Fibroblast of skin of scalp (primary cell): ENCODE results near the gene CBX7. TPM values are rescaled to one million over a fixed set of nuclear protein-coding genes. Genes with fewer than 3 reads are reported as not detected.

Experiments
- DNase-seq: peaks from one replicate; pipeline ENCODE4 v3.0.0-alpha.2; 2013
- polyA plus RNA-seq, 2 experiments: library from polyadenylated mRNA; unstranded; fragments of 120-200 nt; gene quantifications; one replicate each; pipeline ENCODE4 v1.2.1, GENCODE V29; 2013; ENCODE audit not compliant: insufficient read length in 2 of 2

CBX7 gene
- polyA plus RNA-seq (2013, experiment 1 of 2; ENCODE audit: insufficient read length), result 1.4 TPM
- polyA plus RNA-seq (2013, experiment 2 of 2; ENCODE audit: insufficient read length), result 1.9 TPM

DNA sequence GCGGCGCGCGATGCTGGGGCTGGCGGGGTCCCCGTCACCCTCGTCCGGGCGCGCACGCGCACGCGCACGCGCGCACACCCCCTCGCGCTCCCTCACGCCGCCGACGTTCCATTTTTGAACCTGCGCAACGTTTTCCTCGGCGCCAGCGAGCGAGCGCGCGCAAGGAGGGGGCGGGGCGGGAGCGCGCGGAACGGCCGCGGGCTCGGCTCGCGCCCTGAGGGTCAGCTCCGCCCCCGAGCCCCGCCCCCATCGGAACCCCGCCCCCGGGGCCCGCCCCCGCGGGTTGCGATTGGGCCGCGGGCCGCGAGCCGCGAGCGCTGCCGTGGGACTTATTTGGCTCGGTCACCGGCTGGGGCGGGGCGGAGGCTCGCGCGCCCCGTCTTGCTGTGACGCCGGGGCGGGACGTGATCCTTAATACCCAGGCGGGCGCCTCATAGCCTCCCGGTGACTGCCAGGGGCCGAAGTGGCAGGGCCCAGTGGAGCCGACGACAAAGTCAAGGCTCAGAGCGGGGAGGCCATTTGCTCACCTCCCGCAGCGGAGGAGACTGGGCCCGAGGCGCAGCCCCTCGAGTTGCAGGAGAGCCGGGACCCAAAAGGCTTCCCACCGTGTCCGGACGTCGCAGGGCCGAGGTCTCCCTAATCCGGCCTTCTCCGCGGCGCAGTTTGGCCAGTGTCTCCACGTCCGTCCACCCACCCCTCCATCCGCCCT lies at the start of gene CBX7:
Gene CBX7, minus strand, starts transcription at position 170 of the 709 bp plus-strand sequence. CDS start 236 bp downstream, outside the sequence.
- peak; percentile 90 for DNase-seq

DNA sequence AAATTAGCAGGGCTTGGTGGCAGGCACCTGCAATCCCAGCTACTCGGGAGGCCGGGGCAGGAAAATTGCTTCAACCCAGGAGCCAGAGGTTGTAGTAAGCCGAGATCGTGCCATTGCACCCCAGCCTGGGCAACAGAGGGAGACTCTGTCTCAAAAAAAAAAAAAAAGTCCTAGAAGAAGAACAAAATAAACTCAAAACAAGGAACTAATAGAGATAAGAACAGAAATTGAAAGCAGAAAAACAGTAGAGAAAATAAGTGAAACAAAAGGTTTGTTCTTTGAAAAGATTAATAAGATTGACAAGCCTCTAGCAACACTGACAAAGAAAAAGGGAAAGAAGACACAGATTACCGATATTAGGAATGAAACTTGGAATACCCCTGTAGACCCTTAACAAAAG lies 45.1 kb upstream of the CBX7 start:
- no peak for DNase-seq

DNA sequence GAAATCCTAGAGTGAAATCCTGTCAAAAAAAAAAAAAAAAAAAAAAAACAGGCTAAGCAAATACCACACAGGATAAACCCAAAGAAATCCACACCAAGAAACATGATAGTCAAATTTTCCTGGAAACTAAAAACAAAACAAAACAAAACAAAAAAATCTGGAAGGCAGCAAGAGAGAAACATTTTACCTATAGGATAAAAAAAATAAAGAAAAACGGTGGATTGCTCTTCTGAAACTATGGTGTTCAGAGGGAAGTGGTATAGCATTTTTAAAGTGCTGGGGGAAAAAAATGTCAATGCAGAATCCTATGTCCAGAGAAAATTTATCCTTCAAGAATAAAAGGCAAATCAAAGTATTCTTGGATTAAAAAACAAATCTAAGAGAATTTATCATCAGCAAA lies 41.6 kb upstream of the CBX7 start:
- DNase-seq, result no peak

DNA sequence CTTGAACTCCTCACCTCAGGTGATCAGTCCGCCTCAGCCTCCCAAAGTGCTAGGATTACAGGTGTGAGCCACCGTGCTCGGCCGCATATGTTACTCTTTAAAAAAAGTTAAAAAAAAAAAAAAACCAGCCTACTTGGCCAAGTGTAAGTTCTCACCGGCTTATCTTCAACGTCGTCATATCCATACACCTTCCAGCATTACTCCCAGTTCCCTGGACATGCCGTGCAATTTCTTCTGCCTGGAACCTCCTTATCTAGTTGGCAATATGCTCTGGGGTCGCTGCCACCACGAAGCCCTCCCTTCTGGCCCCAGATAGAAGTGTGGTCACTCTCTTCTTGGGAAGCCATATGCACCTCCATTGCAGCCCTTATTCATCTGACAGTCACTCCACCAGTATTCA lies 36.3 kb upstream of the CBX7 start:
- DNase-seq, result no peak

DNA sequence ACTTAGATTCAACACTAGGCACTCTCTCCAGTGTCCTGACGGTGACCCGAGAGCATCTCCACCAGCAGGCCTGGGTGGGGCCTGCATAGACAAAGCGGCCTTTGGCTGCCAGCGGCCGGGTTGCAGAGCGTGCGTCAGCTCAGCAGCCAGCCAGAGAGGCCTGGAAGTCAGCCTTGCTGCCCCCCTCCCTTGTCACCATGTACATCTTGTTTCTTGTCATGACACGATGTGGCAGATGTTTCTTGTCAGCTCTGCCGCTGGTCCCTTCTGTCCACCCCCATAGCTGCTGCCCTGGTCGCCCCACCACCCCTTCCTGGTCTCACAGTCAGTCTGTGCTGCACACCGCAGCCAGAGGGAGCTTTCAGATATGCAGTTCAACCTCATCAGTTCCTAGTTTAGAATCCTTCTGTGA lies 33.1 kb upstream of the CBX7 start:
- no peak for DNase-seq

DNA sequence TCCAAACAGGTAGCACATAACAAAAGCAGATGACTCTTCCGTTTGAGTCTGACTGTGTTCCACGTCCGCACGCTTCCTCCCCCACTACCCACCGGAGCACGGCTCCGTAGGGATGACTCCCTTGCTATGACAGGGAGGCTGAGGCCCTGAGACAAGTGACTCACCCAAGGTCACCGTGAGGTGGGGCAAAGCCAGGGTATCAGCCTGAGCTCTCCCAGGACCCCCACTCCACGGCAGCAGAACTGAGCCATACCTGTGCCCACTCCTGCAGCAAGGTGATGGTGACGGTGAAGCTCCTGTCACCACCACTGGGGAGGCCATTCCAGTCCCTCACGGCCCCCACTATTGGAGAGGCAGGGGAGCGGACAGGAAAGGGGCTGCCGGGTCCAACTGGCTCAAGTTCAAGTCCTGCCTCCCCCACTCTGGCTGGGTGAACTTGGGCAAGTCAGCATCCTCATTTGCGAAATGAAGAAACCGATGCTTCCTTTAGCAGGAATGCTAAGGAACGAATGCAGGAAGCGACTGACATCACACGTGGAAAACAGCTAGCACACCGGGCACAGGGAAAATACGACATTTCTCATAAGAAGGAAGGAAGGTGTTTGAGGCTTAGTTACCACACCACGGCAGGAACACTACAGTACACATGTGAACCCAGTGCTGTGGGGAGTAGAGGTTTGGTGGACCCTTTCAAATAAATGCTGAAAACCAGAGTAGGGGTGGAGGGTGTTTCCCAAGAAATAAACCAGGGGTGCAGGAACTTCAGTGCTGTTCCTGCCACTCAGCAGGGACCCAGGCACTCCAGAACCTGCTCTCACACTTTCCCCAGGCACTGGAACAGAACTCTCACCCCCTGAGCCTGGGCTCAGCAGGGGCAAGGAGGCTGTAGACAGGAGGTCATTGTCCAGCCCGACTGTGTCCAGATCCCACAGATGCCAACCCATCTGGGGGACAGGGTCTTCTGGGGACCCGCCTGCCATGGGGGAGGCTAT lies 32.4 kb upstream of the CBX7 start:
- DNase-seq, result no peak

DNA sequence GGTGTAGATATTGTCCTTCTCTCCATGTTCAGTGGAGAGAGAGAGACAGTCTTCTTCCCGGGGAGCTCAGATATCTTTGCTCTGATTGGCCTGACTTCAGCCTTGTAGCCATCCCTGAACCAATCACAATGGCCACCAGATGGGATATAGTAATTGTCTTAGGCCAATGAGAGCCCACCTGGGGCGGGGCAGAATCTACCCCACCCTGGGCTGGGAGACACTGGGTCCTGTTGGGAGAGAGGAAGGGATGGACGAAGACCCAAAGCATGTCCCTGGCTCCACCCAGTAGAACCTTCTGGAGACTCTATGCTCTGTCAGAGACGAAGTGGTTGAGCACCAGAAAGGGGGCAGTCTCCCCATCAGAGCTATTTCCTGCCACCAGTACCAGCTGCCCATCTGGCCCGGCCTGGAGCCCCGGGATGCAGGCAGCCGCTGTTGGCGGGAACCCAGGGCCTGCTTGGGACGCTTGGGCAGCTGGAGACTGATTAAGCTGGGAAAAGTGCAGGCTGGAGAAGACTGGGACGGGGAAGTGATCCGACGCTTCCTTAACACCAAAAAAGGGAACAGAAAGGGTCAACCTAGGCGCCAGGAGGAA lies 31.6 kb upstream of the CBX7 start:
- peak; percentile 60 for DNase-seq

DNA sequence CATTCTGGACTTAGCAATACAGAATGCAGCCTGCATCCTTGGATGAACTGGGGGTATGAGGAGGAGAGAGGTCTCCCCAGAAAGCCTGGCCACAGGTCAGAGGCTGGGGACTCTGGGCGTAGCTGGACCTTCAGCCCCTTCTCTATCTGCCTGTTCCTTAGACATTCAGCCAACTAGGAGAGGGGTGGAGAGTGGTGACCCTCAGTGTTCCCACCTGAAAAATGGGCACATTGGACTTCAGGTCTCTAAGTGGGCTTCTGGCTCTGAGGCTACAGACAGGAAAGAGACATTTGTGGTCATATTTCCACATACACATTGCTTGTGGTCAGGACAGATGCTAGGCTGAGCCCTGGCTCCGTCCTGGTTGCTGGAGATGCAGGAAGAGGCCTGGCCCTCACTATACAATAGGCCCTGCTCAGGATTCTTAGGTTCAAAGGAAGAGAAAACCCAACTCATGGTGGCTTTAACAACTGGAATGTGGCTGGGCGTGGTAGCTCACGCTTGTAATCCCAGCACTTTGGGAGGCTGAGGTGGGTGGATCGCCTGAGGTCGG lies 30.1 kb upstream of the CBX7 start:
- DNase-seq, result no peak

DNA sequence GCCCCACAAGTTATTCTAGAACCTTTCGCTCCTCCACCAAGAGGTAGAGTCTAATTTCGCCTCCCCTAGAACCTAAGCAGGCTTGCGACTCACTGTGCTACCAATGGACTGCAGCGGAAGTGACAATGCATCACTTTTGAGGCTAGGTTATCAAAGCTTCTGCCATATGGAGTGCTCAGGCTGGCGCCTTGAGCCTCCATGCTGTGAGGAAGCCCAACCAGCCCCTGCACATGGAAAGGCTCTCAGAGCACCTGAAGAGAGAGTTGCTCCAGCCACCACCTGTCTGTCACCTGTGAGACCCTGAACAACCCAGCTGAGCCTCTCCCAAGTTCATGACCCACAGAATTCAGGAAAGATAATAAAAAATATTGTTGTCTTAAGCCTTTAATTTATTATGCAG lies 29.3 kb upstream of the CBX7 start:
- DNase-seq, result no peak

DNA sequence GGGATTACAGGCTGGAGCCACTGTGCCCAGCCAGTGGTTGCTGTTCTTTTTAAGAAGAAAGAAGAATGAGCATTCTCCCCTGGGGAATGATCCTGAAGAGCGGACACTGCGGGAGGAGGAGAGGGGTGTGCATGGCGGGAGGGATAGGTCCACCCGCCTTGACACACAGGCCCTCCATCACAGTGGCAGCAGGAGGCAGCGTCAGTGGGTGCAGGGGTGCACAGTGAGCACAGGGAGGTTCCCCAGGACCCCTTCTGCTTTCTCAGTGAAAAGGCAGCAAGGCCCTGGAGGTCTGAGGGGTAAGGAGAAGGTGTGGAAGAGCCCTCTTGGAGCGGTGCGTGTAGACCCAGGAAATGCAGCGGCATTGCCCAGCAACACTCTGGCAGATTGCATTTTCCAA lies 28.9 kb upstream of the CBX7 start:
- no peak for DNase-seq

DNA sequence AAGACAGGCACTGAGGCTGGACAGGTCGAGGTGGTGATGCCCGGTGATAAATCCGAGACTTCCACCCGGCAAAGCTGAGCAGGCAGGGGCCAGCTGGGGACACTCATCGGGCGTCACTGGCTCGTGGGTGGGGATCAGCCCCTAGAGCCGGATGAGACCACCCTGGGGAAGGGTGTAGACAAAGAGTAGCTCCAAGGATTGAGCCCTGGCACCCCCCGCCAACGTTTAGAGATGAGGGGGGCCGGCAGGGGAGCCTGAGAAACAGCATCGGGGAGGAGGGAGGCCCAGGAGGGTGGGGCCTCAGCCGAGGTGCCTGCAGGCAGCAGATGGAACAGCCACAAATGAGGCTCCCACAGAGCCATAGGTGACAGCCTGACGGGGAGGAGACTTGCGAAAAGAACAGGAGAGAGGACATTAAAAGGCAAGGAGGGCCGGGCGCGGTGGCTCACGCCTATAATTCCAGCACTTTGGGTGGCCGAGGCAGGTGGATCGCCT lies 27.4 kb upstream of the CBX7 start:
- DNase-seq, result no peak

DNA sequence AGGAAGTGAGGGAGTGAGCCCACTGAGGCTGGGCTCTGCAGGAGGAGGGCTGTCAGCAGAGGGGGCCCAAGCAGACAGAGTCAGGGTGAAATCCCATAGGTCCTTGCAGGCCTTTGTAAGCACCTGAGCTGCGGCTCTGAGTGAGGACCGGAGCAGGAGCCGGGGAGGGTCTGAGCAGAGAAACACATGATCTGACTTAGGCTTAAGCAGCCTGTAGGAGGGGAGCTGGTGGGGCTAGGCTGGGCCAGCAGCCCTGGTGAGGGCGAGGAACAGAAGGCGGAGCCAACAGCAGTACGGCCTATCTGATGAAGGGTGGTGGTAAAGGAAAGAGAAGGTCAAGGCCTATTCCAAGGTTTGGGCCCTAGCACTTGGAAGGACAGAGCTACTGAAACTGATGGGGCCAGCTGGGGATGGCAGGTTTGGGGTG lies 26.9 kb upstream of the CBX7 start:
- no peak for DNase-seq

DNA sequence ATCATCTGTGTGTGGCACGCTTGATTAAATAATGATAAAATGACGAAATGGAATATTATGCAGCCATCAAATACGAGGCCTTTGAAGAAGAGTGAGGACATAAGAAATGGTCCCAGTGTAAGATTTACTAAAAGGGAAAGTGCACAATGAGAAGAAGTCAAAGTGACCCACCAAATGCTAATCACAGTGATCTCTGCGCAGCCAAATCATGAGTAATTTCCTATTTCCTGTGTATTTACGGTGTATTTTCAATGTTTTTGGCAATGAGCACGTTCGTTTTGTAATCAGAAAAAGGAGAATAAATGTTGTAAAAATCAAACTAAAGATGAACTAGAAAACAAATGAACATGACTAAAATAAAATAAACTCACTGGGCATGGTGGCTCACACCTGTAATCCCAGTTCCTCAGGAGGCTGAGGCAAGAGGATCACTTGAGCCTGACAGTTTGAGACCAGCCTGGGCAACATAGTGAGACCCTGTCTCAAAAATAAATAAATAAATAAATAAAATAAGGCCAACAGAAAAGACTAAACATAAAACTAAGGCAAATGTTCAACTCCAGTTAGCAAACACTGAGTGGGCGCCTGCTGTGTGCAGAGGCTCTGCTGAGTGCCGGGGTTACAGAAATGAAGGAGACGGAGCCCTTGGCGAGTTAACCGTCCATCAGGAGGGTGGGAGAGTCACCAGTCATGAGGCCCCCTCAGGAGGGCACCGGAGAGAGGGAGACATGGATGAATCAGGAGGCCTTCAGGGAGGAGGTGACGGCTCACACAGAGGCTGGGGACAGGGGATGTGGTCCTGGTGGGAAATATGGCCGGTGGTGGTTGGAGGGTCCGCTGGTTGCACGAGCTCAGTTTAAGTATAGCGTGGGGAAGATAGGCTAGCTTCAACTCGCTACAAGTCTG lies 26.0 kb upstream of the CBX7 start:
- no peak for DNase-seq

DNA sequence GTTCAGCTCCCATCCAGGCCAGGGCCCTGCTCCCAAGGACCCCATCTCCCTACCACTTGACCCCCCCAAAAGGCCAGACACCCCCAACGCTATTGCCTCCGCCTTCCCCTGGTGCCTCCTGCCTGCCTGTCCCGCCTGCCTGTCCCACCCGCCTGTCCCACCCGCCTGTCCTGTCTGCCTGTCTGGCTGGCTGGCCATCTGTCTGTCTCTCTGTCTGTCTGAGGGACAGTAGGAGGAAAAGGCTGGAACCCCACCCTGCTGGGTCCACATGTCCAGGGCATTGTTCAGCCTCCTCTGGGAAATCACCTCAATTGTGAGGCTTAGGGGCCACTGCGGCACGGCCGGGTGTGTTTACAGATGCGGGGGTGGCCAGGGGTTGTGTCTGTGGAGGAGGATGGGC lies 25.3 kb upstream of the CBX7 start:
- no peak for DNase-seq

DNA sequence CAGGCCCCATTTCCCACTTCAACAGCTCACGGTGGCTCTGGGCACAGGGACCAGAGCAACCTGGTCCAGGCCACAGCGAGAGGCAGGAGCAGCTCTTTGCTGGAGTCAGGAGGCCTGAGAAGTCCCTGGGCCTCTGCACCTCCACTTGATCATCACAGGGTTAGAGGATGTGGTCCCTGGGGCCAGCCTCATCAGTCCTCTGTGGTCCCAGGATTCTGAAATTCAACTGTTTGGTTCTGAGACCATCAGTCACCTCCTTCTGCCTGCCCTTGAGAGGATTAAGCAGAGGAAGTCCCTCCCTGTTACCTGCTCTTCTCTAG lies 24.9 kb upstream of the CBX7 start:
- no peak for DNase-seq

DNA sequence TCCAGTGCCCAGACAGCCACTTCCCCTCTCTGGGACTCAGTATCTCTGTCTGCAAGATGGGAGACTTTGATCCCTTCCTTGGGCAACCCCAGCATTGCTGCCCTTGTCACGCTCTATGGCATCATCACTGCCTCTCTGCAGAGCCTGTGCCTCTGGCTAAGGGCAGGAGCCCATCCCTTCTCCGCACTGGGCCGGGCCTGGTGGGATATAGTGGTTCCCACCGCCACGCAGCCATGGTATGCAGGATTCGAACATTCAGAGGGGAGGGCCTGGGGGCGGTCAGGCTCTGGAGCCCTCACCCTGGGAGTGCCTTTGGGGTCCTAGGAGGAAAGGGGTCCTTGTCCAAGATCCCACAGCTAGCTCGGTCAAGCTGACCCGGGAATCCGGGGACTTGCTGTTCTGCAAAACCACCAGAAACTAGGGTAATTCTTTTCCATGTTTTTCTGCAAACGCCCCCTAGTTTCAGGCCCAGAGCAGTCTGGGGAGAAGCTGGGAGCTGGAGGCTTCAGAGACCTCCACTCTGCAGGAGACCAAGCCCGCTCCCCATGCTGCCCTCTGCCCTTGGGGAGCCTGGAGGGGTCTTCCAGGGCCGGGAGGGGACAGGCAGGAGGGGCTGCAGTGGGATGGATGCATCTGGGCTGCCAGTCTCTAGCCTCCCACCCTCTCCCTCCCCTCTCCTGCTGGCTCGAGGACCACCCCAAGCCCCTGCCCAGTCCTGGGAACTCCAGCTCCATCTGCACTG lies 24.4 kb upstream of the CBX7 start:
- DNase-seq, result no peak

DNA sequence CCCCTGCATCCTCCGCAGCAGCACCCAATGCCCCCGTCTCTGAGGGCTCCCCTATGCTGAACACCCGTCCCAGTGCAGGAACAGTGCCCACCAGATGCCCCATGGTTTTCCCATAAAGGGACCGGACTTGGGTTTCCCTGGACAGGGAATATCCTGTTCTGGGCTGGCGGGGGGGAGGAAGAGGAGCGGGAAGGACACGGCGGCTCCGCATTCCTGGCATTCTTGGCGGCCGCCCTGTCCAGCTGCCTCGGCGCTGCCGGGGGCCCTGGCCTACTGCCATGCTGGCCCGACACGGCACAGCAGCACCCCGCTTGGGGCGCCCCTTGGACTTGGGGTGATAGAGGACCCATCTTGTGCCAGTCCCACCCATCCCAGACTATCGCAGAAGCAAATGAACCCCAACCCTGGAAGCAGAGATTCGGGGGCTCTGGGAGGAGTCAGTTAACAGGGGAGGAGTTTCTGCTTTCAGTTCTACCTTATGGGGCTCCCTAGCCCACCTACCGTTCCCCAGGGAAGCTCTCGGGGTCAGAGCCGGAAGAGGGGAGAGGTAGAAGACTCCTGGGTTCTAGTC lies 23.7 kb upstream of the CBX7 start:
- peak; percentile 89 for DNase-seq

DNA sequence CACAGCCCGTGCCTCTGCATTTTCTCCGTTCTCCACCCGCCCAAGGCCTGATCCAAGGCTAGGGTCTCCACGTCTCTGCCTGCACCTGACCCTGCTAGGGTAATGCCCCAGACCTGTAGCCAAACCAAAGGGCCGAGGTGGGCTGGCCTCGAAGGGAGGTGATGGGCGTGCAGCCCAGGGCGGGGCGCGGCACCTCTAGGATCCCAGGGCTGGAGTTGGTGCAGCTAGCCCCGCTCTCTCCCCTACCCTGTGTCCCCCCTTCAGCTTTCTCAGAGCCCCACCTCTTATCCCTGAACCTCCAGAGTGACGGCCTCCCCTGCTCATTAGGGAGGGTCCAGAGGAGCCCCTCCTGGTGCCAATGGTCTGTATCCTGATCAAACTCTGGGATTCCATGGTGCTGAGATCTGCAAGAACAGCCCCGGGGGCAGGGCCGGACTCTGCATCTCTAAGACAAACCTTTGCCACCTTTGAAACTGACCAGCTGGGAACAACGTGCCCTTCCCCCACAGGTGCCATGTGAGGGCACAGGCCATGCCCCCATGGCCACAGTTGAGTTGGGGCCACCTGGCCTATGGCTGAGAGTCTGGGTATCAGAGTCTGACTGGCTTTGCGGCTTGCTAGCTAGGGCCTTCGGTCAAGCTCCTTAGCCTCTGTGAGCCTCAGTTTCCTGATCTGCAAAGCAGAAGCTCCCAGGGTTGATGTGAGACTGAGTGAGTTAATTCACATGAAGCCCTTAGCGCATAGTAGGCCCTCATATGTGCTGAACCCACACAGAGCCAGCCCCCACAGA lies 23.1 kb upstream of the CBX7 start:
- no peak for DNase-seq

DNA sequence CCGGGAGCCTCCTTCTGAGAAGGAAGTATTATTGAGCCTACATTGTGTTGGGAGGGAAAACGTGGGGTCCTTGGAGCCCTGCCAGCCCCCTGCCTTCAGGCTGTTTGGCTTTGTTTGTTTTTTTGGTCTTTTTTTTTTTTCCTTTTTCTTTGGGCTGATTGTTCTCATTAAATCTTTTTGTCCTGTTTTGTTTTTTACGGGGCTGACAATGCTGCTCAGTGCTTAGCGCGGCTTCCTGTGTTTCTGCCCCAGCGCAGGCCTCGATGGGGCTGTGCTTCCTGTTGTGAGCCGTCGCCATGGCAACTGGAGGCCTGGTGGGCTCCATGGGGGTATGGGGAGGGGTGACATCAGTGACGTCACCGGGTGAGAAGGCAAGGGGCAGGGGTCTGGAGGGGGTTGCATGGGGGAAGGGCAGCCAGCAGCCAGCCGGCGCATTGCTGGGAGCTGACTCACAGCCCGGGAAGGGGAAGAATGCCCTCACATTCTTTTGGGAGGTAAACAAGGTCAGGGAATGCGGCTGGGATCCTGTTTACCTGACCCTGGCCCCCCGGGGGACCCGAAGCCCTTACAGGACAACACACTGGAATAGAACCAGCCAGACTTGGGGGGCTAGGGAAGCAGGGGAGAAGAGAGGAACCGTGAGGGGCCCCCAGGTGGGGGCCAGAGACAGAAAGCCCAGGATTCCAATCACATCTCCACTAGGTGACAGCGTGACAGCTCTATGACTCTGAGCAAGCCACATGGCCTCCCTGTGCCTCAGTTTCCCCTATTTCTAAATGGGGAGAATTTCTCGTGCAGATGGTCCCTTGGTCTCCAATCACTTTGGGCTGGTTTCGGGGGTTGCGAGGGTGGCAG lies 22.2 kb upstream of the CBX7 start:
- peak; percentile 98 for DNase-seq
